GM21367 (cell line): ENCODE data around the gene POLDIP2.

Experiments
- ATAC-seq: cut with Tn5 transposase; IDR thresholded peaks from one replicate; pipeline ENCODE4 v1.9.1; 2021; ENCODE audit not compliant: unreplicated experiment

POLDIP2 gene

DNA sequence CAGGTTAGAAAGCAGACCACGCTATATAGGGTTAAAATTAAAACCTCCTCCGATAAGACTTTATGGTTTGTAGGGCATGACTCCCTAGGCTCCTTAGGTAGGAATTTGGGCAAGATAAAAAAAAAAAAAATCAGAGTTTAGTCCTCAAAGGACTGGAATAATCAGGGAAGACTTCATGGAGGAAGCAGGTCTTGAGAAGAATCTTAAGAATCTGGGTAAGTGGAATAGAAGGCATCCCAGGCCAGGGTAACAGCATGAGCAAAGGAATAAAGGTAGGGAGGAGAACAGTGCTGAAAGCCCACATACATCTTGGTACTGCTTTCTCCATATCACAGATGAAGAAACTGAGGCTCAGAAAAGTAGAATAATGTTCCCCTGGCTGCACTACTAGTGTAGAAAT lies 33.2 kb upstream of the POLDIP2 start:
- no peak for ATAC-seq

DNA sequence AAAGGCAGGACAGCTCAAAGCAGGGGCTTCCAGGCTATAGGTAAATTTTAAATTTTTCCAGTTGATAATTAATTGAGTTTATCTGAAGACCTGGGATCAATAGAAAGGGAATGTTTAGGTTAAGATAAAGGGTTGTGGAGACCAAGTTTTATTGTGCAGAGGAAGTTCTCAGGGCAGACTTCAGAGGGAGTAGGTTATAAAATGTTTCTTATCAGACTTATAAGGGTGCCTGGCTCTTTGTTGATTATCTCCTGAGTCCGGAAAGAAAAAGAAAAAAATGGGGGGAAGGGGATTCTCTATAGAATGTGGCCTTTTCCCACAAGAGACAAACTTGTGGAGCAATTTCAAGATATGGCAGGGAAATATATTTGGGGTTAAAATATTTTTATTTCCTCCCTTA lies 32.8 kb upstream of the POLDIP2 start:
- no peak for ATAC-seq

DNA sequence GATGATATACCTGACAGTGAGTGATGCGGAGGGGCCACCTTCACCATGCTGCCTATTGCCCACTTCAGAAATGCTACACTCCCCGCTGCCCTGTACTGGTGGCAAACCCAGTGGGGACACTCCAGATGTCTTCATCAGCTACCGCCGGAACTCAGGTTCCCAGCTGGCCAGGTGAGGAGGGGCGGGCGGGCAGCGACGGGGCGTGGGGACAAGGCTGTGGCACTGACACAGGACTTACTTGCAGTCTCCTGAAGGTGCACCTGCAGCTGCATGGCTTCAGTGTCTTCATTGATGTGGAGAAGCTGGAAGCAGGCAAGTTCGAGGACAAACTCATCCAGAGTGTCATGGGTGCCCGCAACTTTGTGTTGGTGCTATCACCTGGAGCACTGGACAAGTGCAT lies 30.8 kb upstream of the POLDIP2 start:
- no peak for ATAC-seq

DNA sequence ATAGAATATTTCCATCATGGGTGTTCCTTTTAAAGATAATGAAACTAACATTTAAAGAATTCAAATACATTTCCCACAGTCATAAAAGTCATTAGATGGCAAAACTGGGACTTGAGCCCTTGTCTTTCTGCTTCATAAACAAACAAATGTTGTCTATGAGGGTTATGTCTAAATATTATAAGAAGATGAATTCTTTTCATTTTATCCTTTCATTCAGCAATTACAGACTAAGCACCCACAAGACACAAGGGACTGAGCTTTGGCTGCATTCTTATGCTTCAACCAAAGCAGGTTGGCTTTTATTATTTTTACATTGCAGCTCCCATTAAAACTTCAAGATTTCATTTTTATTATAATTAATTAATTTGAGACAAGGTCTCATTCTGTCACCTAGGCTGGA lies 29.1 kb upstream of the POLDIP2 start:
- ATAC-seq = no peak

DNA sequence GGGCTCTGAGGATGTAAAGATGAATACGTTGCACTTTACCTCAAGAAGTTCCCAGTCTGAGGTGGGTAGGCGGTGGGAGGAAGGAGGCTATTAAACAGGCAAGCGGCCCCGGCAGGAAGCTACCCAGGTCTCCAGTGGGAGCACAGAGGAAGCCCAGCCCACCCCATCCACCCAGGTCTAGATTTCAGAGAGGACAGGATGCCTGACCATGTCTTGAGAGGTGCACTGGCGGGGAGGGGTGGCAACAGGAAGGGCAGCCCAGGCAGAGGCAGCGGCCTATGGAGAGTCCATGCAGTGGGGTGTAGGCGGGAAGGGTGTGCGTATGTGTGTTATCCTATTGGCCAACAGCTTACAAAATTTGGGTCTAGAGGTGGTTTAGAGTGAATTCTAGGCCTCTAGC lies 28.1 kb upstream of the POLDIP2 start:
- no peak for ATAC-seq

DNA sequence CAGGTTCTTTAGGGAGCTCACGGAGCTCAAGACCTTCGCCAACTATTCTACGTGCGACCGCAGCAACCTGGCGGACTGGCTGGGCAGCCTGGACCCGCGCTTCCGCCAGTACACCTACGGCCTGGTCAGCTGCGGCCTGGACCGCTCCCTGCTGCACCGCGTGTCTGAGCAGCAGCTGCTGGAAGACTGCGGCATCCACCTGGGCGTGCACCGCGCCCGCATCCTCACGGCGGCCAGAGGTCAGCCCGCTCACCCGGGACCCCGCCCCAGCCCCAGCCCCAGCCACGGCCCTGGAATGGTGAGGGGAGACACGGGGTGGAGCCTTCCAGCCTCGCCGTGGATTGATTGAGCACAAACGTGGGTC lies 27.7 kb upstream of the POLDIP2 start:
- ATAC-seq = no peak

DNA sequence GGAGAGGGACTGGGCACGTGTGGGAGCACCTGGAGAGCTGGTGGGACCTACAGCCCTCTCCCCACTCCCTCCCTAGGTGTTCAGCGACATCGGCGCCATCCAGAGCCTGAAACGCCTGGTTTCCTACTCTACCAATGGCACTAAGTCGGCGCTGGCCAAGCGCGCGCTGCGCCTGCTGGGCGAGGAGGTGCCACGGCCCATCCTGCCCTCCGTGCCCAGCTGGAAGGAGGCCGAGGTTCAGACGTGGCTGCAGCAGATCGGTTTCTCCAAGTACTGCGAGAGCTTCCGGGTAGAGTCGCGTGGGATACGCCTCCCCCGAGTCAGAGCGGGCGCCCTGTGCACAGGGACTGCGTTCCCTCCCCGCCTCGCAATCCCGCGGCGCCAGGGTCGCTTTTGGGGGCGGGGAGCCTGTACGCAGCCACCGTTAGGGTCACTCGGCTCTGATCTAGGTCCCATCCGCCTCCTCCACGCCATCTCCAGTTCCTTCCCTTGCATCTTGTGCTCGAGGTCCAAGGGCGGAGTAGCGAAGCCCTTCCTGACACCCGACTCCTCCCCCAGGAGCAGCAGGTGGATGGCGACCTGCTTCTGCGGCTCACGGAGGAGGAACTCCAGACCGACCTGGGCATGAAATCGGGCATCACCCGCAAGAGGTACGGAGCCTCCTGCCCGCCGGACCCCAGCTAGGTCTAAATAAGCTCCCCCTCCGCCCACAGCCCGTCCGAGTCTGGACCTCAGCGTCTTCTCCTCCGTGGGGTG lies 27.1 kb upstream of the POLDIP2 start:
- no peak for ATAC-seq

DNA sequence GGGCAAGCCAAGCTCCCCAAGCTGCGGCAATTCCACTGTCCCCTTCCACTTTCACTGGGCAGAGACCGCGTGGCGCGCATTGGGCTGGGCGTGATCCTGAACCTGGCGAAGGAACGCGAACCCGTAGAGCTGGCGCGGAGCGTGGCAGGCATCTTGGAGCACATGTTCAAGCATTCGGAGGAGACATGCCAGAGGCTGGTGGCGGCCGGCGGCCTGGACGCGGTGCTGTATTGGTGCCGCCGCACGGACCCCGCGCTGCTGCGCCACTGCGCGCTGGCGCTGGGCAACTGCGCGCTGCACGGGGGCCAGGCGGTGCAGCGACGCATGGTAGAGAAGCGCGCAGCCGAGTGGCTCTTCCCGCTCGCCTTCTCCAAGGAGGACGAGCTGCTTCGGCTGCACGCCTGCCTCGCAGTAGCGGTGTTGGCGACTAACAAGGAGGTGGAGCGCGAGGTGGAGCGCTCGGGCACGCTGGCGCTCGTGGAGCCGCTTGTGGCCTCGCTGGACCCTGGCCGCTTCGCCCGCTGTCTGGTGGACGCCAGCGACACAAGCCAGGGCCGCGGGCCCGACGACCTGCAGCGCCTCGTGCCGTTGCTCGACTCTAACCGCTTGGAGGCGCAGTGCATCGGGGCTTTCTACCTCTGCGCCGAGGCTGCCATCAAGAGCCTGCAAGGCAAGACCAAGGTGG lies 24.0 kb upstream of the POLDIP2 start:
- no peak for ATAC-seq

DNA sequence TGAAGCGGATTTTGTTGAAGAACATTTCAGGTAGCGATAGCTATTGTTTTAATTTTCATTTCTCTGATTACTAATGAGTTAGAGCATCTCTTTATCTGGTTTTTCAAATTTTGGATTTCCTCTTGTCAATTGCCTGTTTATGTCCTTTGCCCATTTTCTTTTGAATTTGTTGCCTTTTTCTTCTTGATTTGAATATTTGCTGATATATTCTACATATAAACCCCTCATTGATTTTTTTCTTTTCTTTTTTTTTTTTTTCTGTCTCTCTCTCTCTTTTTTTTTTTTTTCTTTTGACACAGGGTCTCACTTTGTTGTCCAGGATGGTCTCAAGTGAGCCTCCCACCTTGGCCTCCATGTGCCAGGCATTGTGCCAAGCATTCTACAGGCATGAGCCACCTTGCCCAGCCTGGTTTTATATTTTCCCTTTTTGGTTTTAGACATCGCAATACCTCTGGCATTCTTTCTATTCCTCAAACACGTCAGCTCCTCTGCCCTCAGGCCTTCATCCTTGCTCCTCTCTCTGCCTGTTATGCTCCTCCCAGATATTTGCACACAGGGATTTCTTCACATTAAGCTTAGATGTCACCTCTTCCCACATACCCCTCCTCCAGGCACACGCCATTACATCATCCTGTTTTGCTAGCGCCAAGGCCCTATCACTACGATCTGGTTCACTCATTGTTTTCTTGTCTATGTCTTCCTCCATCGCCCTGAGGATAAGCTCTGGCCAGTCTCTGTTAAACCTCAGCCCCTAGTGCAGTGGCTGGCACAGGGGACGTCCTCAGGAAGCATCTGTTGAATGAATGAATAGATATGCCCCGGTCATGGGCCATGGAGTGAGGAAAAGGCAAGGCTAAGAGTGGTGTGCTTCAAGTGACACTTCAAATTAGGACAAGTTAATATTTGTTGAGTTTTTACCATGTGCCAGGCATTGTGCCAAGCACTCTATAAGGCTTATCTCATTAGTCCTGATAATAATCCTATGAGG lies 22.8 kb upstream of the POLDIP2 start:
- ATAC-seq = no peak

DNA sequence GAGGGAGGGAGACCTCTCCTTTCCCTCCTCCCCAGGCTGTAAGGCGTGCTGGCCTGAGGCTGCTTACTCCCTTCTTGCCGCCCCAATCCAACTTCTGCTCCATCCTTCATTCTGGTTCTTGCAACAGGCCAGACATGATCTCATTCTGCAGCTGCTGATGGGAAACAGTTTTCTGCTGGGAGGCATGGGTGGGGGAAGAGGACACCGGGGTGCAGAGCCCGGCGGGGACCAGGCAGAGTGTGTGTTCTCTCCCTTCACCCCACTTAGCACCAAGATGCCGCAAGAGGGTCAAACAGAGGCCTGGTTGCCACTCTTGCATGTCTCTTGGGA lies 15.6 kb upstream of the POLDIP2 start:
- ATAC-seq = no peak

DNA sequence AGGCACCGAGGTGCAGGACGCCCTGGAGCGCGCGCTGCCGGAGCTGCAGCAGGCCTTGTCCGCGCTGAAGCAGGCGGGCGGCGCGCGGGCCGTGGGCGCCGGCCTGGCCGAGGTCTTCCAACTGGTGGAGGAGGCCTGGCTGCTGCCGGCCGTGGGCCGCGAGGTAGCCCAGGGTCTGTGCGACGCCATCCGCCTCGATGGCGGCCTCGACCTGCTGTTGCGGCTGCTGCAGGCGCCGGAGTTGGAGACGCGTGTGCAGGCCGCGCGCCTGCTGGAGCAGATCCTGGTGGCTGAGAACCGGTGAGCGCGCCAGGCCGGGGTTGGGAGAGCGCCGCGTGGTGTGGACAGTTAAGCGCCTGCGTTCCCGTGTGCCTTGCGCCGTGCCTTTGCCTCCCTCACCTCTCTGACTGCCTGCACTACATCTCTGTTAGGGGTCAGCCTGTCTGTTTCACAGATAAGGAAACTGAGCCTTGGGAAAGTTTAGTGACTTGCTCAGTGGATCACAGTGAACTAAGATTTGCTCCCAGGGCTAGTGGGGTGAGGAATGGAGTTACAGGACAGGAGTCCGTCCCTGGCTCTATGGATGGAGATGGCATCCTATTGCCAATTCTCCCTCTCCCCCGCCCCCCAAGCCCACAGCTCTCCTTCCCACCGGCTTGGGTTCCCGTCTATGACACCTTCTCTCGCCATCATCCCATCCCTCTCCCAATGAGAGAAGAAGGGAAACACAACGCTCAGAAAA lies 15.0 kb upstream of the POLDIP2 start:
- peak; percentile 19 for ATAC-seq

DNA sequence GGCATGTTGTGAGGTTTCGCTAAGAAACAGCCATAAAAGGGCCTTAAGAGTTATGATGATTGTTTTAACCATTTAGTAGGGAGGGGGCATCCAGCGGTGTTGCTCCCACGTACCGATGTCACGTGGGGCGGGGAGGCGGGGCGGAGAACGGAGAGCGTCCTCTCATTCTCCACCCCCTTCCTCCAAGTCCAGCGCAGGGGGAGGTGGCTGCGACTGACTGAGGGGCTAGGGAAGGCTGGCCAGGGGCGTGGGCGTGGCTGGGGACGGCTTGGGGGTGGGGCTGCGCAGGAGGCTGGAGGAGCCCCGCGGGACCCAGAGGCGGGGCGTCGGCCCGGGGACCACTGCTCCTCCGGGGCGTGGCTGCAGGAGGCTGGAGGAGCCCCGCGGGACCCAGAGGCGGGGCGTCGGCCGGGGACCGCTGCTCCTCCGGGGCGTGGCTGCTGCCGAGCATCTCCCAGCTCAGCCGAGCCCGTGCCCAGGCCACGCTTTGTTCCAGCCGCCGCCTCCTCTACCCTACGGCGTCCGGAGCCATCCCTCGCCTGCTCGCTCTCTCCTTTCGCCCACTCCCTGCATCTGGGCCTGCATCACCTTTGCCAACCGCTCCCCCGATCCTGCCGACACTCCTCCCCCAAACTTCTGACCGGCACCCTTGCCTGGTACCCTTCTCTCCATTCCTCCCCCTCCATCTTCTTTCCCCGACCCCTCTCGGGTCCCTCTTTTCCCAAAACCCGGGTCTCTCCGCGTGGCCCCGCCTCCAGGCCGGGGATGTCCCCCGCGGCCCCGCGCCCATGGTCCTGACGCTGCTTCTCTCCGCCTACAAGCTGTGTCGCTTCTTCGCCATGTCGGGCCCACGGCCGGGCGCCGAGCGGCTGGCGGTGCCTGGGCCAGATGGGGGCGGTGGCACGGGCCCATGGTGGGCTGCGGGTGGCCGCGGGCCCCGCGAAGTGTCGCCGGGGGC lies 14.2 kb upstream of the POLDIP2 start, which contains the start of gene SARM1:
Gene SARM1, plus strand, starts transcription at position 450 of the 958 bp plus-strand sequence. Its CDS starts 339 bp downstream, at position 789.
- ATAC-seq = peak; percentile 61

DNA sequence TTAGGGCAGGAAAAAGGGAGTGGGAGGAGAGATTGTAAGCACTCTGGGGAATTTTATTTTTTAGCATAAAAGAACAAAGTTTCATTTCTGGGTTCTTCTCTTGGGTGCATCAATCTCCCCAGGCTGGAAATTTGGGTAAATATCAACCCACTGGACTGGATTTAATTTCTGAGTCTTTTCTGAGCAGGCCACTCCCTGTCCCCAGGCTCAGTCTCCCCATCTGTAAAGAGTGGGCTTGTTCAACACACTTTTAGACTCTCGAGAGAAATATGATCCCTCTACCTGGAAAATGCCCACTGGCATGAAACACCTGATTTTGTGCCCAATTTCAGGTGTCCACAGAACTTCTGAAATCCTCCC lies 13.4 kb upstream of the POLDIP2 start:
- ATAC-seq = no peak

DNA sequence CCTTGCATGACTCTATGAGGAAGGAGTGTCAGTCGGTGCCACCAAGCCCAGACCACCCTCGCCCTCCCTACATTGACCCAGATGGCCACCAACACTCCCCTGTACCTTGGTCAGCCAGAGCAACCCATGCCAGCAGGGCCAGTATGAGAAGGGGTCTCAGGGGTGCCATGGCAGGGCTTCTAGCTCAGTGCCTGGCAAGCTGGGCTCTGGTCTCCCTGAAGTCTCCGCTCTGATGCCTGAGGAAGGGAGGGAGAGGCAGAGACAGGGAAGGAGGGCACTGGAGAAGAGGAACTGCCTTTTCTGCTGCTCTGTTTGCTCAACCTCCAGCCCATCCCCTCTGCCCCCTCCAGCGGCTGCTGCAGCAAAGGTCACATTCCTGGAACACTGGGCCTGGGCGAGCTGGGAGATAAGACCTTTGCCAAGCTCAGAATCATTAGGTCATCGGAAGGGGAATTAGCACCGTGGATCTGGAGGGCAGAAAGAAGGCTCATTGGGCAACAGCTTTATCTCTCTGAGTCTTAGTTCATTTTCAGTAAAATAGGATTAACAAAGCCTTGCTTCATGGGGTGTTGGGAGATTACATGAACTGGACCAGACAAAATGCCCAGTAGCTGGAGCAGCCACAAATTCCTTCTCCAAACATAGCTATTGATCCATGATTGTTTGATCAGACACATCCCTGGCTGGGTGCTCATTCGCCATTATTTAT lies 12.9 kb upstream of the POLDIP2 start, which contains the start of gene VTN:
Gene VTN, minus strand, starts transcription at position 273 of the 709 bp plus-strand sequence. Its CDS starts 104 bp downstream, at position 169.
- ATAC-seq = no peak

DNA sequence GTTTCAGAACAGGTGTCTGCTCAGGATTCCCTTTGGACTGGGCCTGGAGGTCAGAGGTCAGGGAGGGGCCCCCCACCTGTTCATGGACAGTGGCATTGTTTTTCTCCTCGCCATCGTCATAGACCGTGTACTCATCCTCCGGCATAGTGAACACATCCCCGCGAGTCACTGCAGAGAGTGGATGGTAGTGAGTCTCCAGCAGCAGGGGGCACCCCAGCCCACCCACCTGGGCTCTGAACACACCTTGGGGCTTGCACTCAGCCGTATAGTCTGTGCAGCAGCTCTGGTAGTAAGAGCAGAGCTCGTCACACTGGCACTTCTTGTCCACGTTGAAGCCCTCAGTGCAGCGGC lies 12.3 kb upstream of the POLDIP2 start:
- no peak for ATAC-seq

DNA sequence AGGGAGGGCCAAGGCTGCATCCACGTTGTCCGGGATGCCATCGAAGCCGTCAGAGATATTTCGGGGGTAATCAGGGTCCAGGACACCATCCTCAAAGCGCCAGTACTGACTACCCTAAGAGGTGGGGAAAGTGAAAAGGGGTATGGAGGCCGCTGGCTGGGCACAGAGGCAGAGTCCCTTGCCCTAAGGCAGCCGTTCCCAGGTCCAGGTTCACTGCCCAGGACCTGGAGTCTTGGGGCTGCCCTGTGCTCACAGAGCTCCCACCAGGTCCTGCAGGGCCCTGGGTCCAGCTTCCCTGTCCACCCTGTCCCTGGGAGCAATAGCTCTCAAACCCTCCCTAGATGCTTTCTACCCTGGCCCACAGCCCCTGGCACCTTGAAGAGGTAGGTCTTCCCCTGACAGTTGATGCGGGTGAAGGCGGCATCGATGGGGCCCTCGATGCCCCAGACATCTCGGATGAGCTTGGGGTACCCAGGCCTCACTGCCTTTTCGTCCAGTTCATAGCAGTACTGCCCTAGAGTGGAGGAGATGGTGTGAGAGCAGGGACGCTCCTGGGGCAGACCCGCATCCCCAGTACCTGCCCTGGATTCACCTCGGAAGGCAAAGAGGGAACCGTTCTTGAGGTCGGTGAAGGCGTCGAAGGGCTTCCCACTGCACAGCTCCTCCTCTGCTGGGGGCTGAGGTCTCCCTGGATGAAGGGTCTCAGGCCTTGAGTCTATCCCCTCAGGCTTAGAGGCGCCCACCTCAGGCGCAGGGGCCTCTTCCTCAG lies 11.8 kb upstream of the POLDIP2 start:
- ATAC-seq = no peak

DNA sequence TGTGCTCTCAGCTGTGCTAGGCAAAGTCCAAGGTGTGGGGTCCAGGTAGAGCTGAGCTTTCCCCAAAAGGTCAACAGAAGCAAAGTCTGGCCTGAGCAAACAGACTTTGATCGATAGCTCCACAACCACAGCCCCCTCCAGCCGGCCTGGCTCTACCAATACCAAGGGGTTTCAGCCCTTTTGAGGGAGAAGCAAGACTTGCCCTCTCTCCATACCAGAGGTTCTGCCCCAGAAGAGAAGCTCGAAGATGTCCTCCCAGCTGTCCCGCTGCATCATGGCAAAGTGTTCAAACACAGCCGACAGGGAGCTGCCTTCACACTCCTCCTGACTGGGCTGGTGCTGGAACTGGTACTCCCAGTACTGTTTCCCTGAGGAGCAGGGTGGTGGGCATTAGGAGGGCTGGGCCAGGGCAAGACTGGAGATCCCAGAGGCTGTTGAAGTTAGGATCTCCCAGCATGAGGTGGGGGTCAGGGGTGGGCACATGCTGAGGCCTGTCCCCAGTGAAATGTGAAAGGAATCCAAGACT lies 11.0 kb upstream of the POLDIP2 start:
- ATAC-seq = no peak

DNA sequence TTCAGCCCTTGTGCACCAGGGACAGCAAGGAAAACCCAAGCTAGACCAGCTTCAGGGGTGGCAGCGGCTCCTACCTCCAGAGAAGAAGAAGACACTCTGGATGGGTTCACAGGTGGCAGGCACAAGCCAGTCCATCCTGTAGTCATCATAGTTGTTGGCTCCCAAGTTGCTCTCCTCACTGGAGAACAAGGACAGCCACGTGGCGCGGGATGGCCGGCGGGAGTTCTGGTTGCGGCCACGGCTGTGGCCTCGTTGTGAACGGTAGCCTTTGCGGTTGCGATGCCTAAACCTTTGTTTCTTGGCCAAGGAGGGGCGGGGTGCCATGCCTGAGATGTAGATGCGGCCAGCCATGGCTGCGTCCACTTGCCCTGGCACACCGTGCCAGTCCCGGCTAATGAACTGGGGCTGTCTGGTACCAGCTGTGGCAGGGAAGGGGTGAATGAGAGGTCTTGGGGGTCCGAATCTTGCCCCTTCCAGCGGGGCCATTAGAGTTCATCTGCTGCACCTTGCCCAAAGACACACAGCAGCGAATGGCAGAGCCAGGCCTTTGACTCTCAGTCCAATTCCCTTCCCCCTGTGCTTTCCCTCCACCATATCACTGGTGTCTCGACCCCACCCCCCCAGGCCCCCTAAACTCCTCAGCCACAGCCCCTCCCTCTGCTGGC lies 10.4 kb upstream of the POLDIP2 start:
- no peak for ATAC-seq
